ENCODE results near the gene SCAP.

SCAP gene

GRCh38 chr3:47431225-47431624 lies 44.5 kb downstream of the SCAP start:
- no peak overlapping the region for H3K4me3 ChIP-seq (ENCODE audit: control insufficient read depth, low read depth, low read length)
- no peak for DNase-seq (ENCODE audit: low read depth)
- TF ChIP-seq CTCF (IDR thresholded peaks at IDR 0.05; ENCODE audit: control insufficient read depth, insufficient read depth, low read depth, low read length, missing control alignments): no peak

GRCh38 chr3:47430606-47431005 lies 45.1 kb downstream of the SCAP start:
- H3K4me3 ChIP-seq (ENCODE audit: control insufficient read depth, low read depth, low read length): no peak overlapping the region
- no peak for TF ChIP-seq CTCF (IDR thresholded peaks at IDR 0.05; ENCODE audit: control insufficient read depth, insufficient read depth, low read depth, low read length, missing control alignments)
- no peak for DNase-seq (ENCODE audit: low read depth)

- no peak overlapping the region for H3K4me3 ChIP-seq (ENCODE audit: control insufficient read depth, low read depth, low read length)
- TF ChIP-seq CTCF (IDR thresholded peaks at IDR 0.05; ENCODE audit: control insufficient read depth, insufficient read depth, low read depth, low read length, missing control alignments): no peak
- DNase-seq (ENCODE audit: low read depth): no peak
Observed at GRCh38 chr3:47429476-47430270, 46.1 kb downstream of the SCAP start.

GRCh38 chr3:47428662-47429061 lies 47.1 kb downstream of the SCAP start:
- no peak for TF ChIP-seq CTCF (IDR thresholded peaks at IDR 0.05; ENCODE audit: control insufficient read depth, insufficient read depth, low read depth, low read length, missing control alignments)
- no peak overlapping the region for H3K4me3 ChIP-seq (ENCODE audit: control insufficient read depth, low read depth, low read length)
- DNase-seq (ENCODE audit: low read depth): no peak

- no peak for DNase-seq (ENCODE audit: low read depth)
- no peak for TF ChIP-seq CTCF (IDR thresholded peaks at IDR 0.05; ENCODE audit: control insufficient read depth, insufficient read depth, low read depth, low read length, missing control alignments)
- no peak overlapping the region for H3K4me3 ChIP-seq (ENCODE audit: control insufficient read depth, low read depth, low read length)
Observed at GRCh38 chr3:47427866-47428265, 47.9 kb downstream of the SCAP start.

- TF ChIP-seq CTCF (IDR thresholded peaks at IDR 0.05; ENCODE audit: control insufficient read depth, insufficient read depth, low read depth, low read length, missing control alignments): no peak
- no peak for DNase-seq (ENCODE audit: low read depth)
- no peak overlapping the region for H3K4me3 ChIP-seq (ENCODE audit: control insufficient read depth, low read depth, low read length)
Observed at GRCh38 chr3:47425959-47426358, 49.8 kb downstream of the SCAP start.
